Hindlimb muscle (tissue), 1 donor: ENCODE data around the gene GSC. TPM values are rescaled to one million over a fixed set of nuclear protein-coding genes. Genes with fewer than 3 reads are reported as not detected.
"Not testable (repeated sequence)": the region's sequence is repeated elsewhere in the genome, so short reads cannot be mapped to it uniquely, and the experiment has no call there.

Experiments used
- DNase-seq: peaks from one replicate; pipeline ENCODE4 v3.0.0-alpha.2; 2013
- polyA plus RNA-seq: library from polyadenylated mRNA; unstranded; fragments of 120-200 nt; gene quantifications from one replicate; pipeline ENCODE4 v1.2.1, GENCODE V29; 2013; ENCODE audit not compliant: insufficient read length

GSC gene
- polyA plus RNA-seq, 1 donor, result 0.88 TPM

- no peak for DNase-seq
Measured at GRCh38 chr14:94771906-94772490, 2.1 kb upstream of the GSC start.

- no peak for DNase-seq
Measured at GRCh38 chr14:94771158-94771905, 1.4 kb upstream of the GSC start.

- no peak for DNase-seq
Measured at GRCh38 chr14:94770815-94771157, 873 bp upstream of the GSC start.

- DNase-seq, result no peak
Measured at GRCh38 chr14:94770251-94770749, 387 bp upstream of the GSC start.

GRCh38 chr14:94768521-94769390 lies 1.2 kb downstream of the GSC start:
- no peak for DNase-seq

- DNase-seq, result no peak
Measured at GRCh38 chr14:94768141-94768520, 1.8 kb downstream of the GSC start.

- DNase-seq, result no peak
Measured at GRCh38 chr14:94767321-94767878, 2.5 kb downstream of the GSC start.

- no peak for DNase-seq
Measured at GRCh38 chr14:94764573-94764972, 5.3 kb downstream of the GSC start.

GRCh38 chr14:94762431-94762830 lies 7.5 kb downstream of the GSC start:
- DNase-seq, result no peak

GRCh38 chr14:94761997-94762377 lies 7.9 kb downstream of the GSC start:
- DNase-seq, result no peak

GRCh38 chr14:94761348-94761996 lies 8.4 kb downstream of the GSC start:
- DNase-seq, result peak; percentile 67

GRCh38 chr14:94756310-94756882 lies 13.5 kb downstream of the GSC start:
- DNase-seq, result no peak

GRCh38 chr14:94754391-94754942 lies 15.4 kb downstream of the GSC start:
- DNase-seq, result no peak

GRCh38 chr14:94752591-94753436 lies 17.1 kb downstream of the GSC start:
- peak; percentile 63 for DNase-seq

- no peak for DNase-seq
Measured at GRCh38 chr14:94751956-94752355, 18.0 kb downstream of the GSC start.

- no peak for DNase-seq
Measured at GRCh38 chr14:94751321-94751720, 18.6 kb downstream of the GSC start.

GRCh38 chr14:94750371-94750770 lies 19.5 kb downstream of the GSC start:
- DNase-seq, result no peak

- no peak for DNase-seq
Measured at GRCh38 chr14:94748667-94749347, 21.1 kb downstream of the GSC start.

- no peak for DNase-seq
Measured at GRCh38 chr14:94747739-94748138, 22.2 kb downstream of the GSC start.

- not testable (repeated sequence) for DNase-seq
Measured at GRCh38 chr14:94747153-94747552, 22.8 kb downstream of the GSC start.
